H1 (cell line): Measurements from ENCODE around the gene SPOCK3.

Experiments used
- JUN ChIP-seq: IDR thresholded peaks from 2 replicates; pipeline ENCODE4 v1.6.1; 2011; ENCODE audit warnings: low read depth, mild to moderate bottlenecking, improper control_type of control experiment, low read length
- NANOG ChIP-seq: IDR thresholded peaks from 2 replicates; pipeline ENCODE4 v1.6.1; 2011; ENCODE audit warnings: low read length, low read depth, mild to moderate bottlenecking, inconsistent platforms; ENCODE audit not compliant: insufficient read depth, poor library complexity, severe bottlenecking
- PHF8 ChIP-seq: fragments of 200-600 bp; sonication (generic); conservative IDR thresholded peaks from 2 replicates; pipeline ENCODE4 v1.7.1; 2012; ENCODE audit warnings: low read depth, mild to moderate bottlenecking, inconsistent platforms, low read length, moderate library complexity
- POLR2A ChIP-seq, 2 experiments: IDR thresholded peaks; 1 replicate in 1 of 2; 2 replicates in 1 of 2; pipeline ENCODE4 v1.6.1; 2011; ENCODE audit warnings: low read depth in 2 of 2, low read length in 2 of 2, mild to moderate bottlenecking in 2 of 2; ENCODE audit errors: control extremely low read depth in 1 of 2
- POU5F1 ChIP-seq: IDR thresholded peaks from 2 replicates; pipeline ENCODE4 v1.6.1; 2011; ENCODE audit warnings: low read depth, mild to moderate bottlenecking, low read length, moderate library complexity
- RAD21 ChIP-seq, 2 experiments: IDR thresholded peaks in 1 of 2; conservative IDR thresholded peaks in 1 of 2; 2 replicates each; pipeline ENCODE4 v1.6.1; 2011; ENCODE audit warnings: low read depth in 2 of 2, low read length in 2 of 2, improper control_type of control experiment in 1 of 2, inconsistent platforms in 1 of 2, mild to moderate bottlenecking in 1 of 2, moderate library complexity in 1 of 2
- RFX5 ChIP-seq: IDR thresholded peaks from 2 replicates; pipeline ENCODE4 v1.6.1; 2011; ENCODE audit warnings: low read depth, low read length, improper control_type of control experiment, borderline replicate concordance
- RXRA ChIP-seq: IDR thresholded peaks from 2 replicates; pipeline ENCODE4 v1.6.1; 2011; ENCODE audit warnings: low read depth, mild to moderate bottlenecking, low read length, moderate library complexity; ENCODE audit not compliant: insufficient read depth
- TAF7 ChIP-seq: optimal IDR thresholded peaks from 2 replicates; pipeline ENCODE3; 2011; ENCODE audit warnings: low read depth, mild to moderate bottlenecking, inconsistent platforms, low read length, moderate library complexity, borderline replicate concordance
- TBP ChIP-seq: IDR thresholded peaks from 2 replicates; pipeline ENCODE4 v1.6.1; 2011; ENCODE audit warnings: low read depth, low read length, improper control_type of control experiment
- TF ChIP-seq, protein P1 (sequence below): IDR thresholded peaks from 2 replicates; pipeline ENCODE4 v1.6.1; 2012; ENCODE audit warnings: low read length, inconsistent platforms
- TF ChIP-seq, protein P2 (sequence below), 3 experiments: IDR thresholded peaks; 1 replicate in 2 of 3; 2 replicates in 1 of 3; pipeline versions ENCODE4 v1.5.1 to v1.6.1; 2011; ENCODE audit warnings: low read length in 3 of 3, mild to moderate bottlenecking in 3 of 3, inconsistent platforms in 2 of 3, low read depth in 1 of 3, moderate library complexity in 1 of 3; ENCODE audit not compliant: insufficient read depth in 1 of 3; ENCODE audit errors: control extremely low read depth in 1 of 3

DNA sequence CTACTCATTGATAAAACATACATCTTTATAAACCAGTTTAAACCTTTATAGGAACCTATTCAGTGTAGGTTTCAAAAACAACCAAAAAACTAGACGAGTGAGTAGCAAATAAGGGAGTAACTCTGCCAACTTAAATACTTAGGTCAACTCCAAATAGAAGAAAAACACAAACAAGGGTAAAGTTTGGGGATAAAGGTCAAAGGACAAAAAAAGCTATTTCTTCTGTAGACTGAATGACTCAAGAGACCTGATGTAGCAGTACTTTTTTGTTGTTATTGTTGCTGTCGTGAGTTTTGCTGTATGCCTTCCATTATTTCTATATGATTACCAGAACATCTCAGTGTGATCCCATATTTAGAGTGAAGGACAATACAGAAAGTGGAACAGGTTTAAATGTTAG, 199.3 kb downstream of the SPOCK3 start:
- TF ChIP-seq RAD21 (IDR thresholded peaks at IDR 0.05 in 1 of 2, conservative IDR thresholded peaks at IDR 0.05 in 1 of 2; ENCODE audit: low read depth in 2 of 2, low read length in 2 of 2) (no peak), PHF8 (no peak), NANOG (no peak), TAF7 (no peak), RFX5 (no peak), POLR2A (IDR thresholded peaks at IDR 0.05; ENCODE audit: control extremely low read depth in 1 of 2, low read depth in 2 of 2, low read length in 2 of 2) (no peak), POU5F1 (no peak), TBP (no peak), JUN (no peak), RXRA (no peak)
- TF ChIP-seq, protein P1, sequence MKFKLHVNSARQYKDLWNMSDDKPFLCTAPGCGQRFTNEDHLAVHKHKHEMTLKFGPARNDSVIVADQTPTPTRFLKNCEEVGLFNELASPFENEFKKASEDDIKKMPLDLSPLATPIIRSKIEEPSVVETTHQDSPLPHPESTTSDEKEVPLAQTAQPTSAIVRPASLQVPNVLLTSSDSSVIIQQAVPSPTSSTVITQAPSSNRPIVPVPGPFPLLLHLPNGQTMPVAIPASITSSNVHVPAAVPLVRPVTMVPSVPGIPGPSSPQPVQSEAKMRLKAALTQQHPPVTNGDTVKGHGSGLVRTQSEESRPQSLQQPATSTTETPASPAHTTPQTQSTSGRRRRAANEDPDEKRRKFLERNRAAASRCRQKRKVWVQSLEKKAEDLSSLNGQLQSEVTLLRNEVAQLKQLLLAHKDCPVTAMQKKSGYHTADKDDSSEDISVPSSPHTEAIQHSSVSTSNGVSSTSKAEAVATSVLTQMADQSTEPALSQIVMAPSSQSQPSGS, result no peak
- TF ChIP-seq, protein P2, sequence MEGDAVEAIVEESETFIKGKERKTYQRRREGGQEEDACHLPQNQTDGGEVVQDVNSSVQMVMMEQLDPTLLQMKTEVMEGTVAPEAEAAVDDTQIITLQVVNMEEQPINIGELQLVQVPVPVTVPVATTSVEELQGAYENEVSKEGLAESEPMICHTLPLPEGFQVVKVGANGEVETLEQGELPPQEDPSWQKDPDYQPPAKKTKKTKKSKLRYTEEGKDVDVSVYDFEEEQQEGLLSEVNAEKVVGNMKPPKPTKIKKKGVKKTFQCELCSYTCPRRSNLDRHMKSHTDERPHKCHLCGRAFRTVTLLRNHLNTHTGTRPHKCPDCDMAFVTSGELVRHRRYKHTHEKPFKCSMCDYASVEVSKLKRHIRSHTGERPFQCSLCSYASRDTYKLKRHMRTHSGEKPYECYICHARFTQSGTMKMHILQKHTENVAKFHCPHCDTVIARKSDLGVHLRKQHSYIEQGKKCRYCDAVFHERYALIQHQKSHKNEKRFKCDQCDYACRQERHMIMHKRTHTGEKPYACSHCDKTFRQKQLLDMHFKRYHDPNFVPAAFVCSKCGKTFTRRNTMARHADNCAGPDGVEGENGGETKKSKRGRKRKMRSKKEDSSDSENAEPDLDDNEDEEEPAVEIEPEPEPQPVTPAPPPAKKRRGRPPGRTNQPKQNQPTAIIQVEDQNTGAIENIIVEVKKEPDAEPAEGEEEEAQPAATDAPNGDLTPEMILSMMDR (IDR thresholded peaks at IDR 0.05; ENCODE audit: control extremely low read depth in 1 of 3, insufficient read depth in 1 of 3, low read depth in 1 of 3, low read length in 3 of 3), result no peak
